Natural killer cell (primary cell): ENCODE measurements around the gene ANKLE1. TPM values are rescaled to one million over a fixed set of nuclear protein-coding genes. Genes with fewer than 3 reads are reported as not detected.

ENCODE experiments used
- ATAC-seq, 3 donors: fragments of 150-1000 bp in 2 of 3; fragments of 200-7000 bp in 1 of 3; cut with Tn5 transposase; 1 replicate in 1 of 3; 2 replicates in 2 of 3; pipeline ENCODE4 v1.10.0; 2021; ENCODE audit warnings: mild to moderate bottlenecking in 2 of 3, moderate library complexity in 2 of 3
- DNase-seq, 2 donors: peaks; one replicate each; pipeline versions ENCODE4 v3.0.0 to v3.0.0-alpha.2; 2013 to 2021; ENCODE audit warnings: mixed read lengths in 1 of 2
- H3K27ac ChIP-seq: one replicate; pipeline ENCODE4 v1.5.1; 2013; ENCODE audit warnings: mild to moderate bottlenecking, low read length
- H3K27me3 ChIP-seq: one replicate; pipeline ENCODE4 v1.6.1; 2013; ENCODE audit warnings: low read length; ENCODE audit not compliant: control insufficient read depth, insufficient read depth
- H3K36me3 ChIP-seq: one replicate; pipeline ENCODE4 v1.6.1; 2013; ENCODE audit warnings: low read length; ENCODE audit not compliant: control insufficient read depth, insufficient read depth
- H3K4me1 ChIP-seq: one replicate; pipeline ENCODE4 v1.6.1; 2013; ENCODE audit warnings: low read length; ENCODE audit not compliant: control insufficient read depth, insufficient read depth
- H3K4me3 ChIP-seq: one replicate; pipeline ENCODE4 v1.5.1; 2013; ENCODE audit warnings: low read length
- H3K9me3 ChIP-seq: one replicate; pipeline ENCODE4 v1.6.1; 2013; ENCODE audit warnings: low read length; ENCODE audit not compliant: control insufficient read depth, insufficient read depth
- H3K27ac Mint-ChIP-seq, 2 donors: one replicate each; pipeline ENCODE4 v1.8.0; 2022; ENCODE audit warnings: mild to moderate bottlenecking in 2 of 2, mixed read lengths in 2 of 2, moderate library complexity in 1 of 2
- H3K27me3 Mint-ChIP-seq, 2 donors: one replicate each; pipeline ENCODE4 v1.8.0; 2022; ENCODE audit warnings: low read depth in 2 of 2, mixed read lengths in 2 of 2
- H3K36me3 Mint-ChIP-seq: one replicate; pipeline ENCODE4 v1.8.0; 2022; ENCODE audit warnings: mixed read lengths
- H3K4me1 Mint-ChIP-seq, 2 donors: one replicate each; pipeline ENCODE4 v1.8.0; 2022; ENCODE audit warnings: mixed read lengths in 2 of 2
- H3K4me3 Mint-ChIP-seq: one replicate; pipeline ENCODE4 v1.8.0; 2022; ENCODE audit warnings: mild to moderate bottlenecking, moderate library complexity, mixed read lengths
- H3K9me3 Mint-ChIP-seq, 2 donors: one replicate each; pipeline ENCODE4 v1.8.0; 2022; ENCODE audit warnings: mixed read lengths in 2 of 2
- WGBS: methylation state at CpG from one replicate; pipeline ENCODE4 v1.1.7; 2013; ENCODE audit warnings: missing lambda C conversion rate; ENCODE audit not compliant: insufficient coverage; 5-methylcytosine and 5-hydroxymethylcytosine counted together
- intact Hi-C: fragments of 100-400 bp; cut with micrococcal nuclease; formaldehyde crosslinking; loops from one replicate; pipeline ENCODE4 v1.14.2; 2022
- total RNA-seq, 4 donors: library from RNA; stranded (reverse); fragments of 120-200 nt in 1 of 4; gene quantifications; one replicate each; pipeline versions ENCODE4 v1.2.3 to v1.2.4, GENCODE V29; 2013 to 2022
- TF ChIP-seq, protein P1 (sequence below): fragments of 200-600 bp; IDR thresholded peaks from one replicate; pipeline ENCODE4 v1.8.0; 2022; ENCODE audit warnings: antibody characterized with exemption

ANKLE1 gene
- total RNA-seq, 3 donors from 2014 or later (not counting 1 experiment from before 2014, with no cell fraction given): 1.3 to 3.6 (median 2.0) TPM

DNA sequence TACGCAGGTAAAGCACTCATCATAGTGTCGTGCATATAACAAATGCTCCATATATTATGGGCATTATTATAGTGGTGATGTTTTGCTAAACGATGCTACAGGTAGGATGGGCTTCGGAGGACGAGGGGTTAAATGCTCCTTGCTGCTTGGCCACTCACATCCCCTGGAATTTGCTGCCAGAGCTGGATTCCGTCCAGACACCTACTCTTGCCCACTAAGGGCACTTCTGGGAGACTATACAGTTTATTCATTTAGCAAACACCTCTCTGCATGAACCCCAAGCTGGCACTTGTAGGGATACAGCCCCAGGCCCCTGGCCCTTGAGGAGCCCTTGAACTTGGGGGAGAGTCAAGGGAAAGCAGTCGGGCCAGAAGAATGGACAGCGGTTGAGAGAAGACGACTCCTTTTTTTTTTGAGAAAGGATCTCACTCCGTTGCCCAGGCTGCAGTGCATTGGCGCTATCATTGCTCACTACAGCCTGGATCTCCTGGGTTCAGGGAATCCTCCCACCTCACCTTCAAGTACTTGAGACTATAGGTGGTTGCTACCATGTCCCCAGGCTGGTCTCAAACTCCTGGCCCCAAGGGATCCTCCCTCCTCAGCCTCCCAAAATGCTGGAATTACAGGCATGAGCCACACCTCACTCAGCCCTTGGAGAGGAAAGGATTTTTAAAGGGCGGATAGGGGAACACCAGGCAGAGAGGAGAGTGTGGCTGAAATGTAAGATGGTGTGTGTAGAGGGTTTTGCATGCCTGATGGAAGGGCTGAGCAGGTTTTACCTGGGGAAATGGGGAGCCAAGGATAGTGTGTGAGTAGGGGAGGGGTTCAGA is 22.9 kb downstream of the ANKLE1 start:
- intact Hi-C loops: loop anchor here (1.0 kb wide), 1 partner anchor 37 kb away; the partner anchor contains the start of gene BABAM1
- Histone ChIP-seq H3K36me3 (no peaks in the 10 kb centered on the region), H3K27ac (peak overlapping the region; percentile 58), H3K9me3 (no peaks in the 10 kb centered on the region), H3K4me3 (no peak overlapping the region), H3K4me1 (peaks cover 43% of the 10 kb centered on the region), H3K27me3 (no peaks in the 10 kb centered on the region)
- H3K27ac Mint-ChIP-seq: peak overlapping the region; percentile 81 to 89
- DNase-seq: no peak
- H3K4me1 Mint-ChIP-seq: peaks cover 23 to 39% of the 10 kb centered on the region in 2 donors
- no peaks in the 10 kb centered on the region for H3K9me3 Mint-ChIP-seq
- peak overlapping the region; percentile 82 for H3K4me3 Mint-ChIP-seq
- TF ChIP-seq, protein P1, sequence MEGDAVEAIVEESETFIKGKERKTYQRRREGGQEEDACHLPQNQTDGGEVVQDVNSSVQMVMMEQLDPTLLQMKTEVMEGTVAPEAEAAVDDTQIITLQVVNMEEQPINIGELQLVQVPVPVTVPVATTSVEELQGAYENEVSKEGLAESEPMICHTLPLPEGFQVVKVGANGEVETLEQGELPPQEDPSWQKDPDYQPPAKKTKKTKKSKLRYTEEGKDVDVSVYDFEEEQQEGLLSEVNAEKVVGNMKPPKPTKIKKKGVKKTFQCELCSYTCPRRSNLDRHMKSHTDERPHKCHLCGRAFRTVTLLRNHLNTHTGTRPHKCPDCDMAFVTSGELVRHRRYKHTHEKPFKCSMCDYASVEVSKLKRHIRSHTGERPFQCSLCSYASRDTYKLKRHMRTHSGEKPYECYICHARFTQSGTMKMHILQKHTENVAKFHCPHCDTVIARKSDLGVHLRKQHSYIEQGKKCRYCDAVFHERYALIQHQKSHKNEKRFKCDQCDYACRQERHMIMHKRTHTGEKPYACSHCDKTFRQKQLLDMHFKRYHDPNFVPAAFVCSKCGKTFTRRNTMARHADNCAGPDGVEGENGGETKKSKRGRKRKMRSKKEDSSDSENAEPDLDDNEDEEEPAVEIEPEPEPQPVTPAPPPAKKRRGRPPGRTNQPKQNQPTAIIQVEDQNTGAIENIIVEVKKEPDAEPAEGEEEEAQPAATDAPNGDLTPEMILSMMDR: no peak
- H3K36me3 Mint-ChIP-seq: no peaks in the 10 kb centered on the region
- H3K27me3 Mint-ChIP-seq: no peaks in the 10 kb centered on the region
- no peak for ATAC-seq
- 95% methylated on average over 10 of the region's 12 CpGs for WGBS

DNA sequence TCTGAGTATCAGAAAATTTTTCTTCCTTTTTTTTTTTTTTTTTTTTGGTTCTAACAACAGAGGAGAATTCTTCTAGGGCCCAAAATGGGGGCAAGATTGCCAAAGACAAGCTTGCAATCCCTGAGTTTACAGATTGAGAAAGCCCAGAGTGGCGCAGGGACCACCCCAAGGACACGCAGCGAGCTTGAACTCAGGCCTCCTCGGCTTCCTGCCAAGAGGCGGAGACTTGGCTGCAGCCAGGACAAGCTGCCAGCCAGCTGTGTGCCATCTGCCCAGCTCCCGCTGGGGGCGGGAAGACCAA is 23.5 kb downstream of the ANKLE1 start:
- ATAC-seq: no peak
- H3K4me3 ChIP-seq: peak overlapping the region; percentile 55
- TF ChIP-seq, protein P1: no peak
- no peaks in the 10 kb centered on the region for H3K36me3 ChIP-seq
- 2% methylated on average over 7 of the region's 7 CpGs for WGBS
- peaks cover 27 to 44% of the 10 kb centered on the region in 2 donors for H3K4me1 Mint-ChIP-seq
- H3K9me3 Mint-ChIP-seq: no peaks in the 10 kb centered on the region
- H3K9me3 ChIP-seq: no peaks in the 10 kb centered on the region
- H3K27me3 Mint-ChIP-seq: no peaks in the 10 kb centered on the region
- no peaks in the 10 kb centered on the region for H3K36me3 Mint-ChIP-seq
- peaks cover 49% of the 10 kb centered on the region for H3K4me1 ChIP-seq
- no peak for DNase-seq
- peak overlapping the region; percentile 81 to 89 for H3K27ac Mint-ChIP-seq
- intact Hi-C loops: loop anchor here (1.0 kb wide), 1 partner anchor 38 kb away; the partner anchor contains the start of gene BABAM1
- peak overlapping the region; percentile 58 for H3K27ac ChIP-seq
- H3K4me3 Mint-ChIP-seq: peak overlapping the region; percentile 82
- no peaks in the 10 kb centered on the region for H3K27me3 ChIP-seq

DNA sequence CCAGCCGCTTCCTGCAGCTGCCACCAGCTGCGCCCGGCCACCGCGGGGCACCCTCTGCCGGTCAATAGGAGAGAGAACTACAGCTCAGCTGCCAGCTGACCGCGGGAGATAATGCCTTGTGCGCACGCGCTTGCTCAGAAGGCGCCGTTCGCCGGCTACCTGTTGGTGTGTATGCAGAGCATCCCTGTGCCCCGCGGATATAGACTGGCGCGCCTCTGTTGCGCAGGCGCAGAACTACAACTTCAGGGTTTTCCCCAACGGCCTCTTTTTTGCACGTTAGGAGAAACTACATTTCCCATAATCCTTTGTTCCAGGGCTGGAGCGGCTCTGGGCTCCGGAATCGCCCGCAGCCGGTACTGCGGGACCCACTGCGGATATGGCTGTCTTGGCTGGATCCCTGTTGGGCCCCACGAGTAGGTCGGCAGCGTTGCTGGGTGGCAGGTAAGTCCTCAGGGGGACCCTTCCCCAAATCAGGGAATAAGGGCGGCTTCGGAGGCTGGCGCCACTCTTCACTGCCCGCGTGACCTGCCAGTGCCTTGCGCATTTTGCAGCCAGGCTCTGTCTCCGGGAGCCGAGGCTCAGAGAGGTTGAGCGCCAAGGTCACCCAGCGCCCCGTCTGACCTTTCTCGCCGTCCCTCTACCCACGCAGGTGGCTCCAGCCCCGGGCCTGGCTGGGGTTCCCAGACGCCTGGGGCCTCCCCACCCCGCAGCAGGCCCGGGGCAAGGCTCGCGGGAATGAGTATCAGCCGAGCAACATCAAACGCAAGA is 24.0 kb downstream of the ANKLE1 start, which contains the start of gene MRPL34:
MRPL34 (plus strand) TSS at position 356 of the 768 bp plus-strand sequence; CDS start at position 377, 21 bp downstream.
- Histone ChIP-seq H3K4me3 (peak within 1 kb of the TSS; percentile 55), H3K27me3 (no peaks in the 10 kb centered on the region), H3K9me3 (no peaks in the 10 kb centered on the region), H3K27ac (peak within 1 kb of the TSS; percentile 58), H3K4me1 (peaks cover 54% of the 10 kb centered on the region), H3K36me3 (no peaks in the 10 kb centered on the region)
- Mint-ChIP-seq H3K36me3 (no peaks in the 10 kb centered on the region), H3K4me1 (peaks cover 32 to 49% of the 10 kb centered on the region in 2 donors), H3K9me3 (no peaks in the 10 kb centered on the region), H3K27ac (peak within 1 kb of the TSS; percentile 81 to 89), H3K4me3 (peak within 1 kb of the TSS; percentile 82), H3K27me3 (no peaks in the 10 kb centered on the region)
- TF ChIP-seq, protein P1: peak; percentile 66
- intact Hi-C loops: loop anchor here (1.0 kb wide), 1 partner anchor 38 kb away; the partner anchor contains the start of gene BABAM1
- DNase-seq (peak; percentile 86 to 98), ATAC-seq (peak; percentile 50 to 78 (median 62))
- WGBS: under 1% methylated on average over 55 of the region's 55 CpGs
